Panc1 (cell line): Measurements from ENCODE around the gene MAEA.

Source experiments
- CTCF ChIP-seq: fragments of 450-650 bp; IDR thresholded peaks from 2 replicates; pipeline ENCODE4 v1.5.1; 2017; ENCODE audit warnings: mild to moderate bottlenecking
- SIN3A ChIP-seq: IDR thresholded peaks from 2 replicates; pipeline ENCODE4 v1.6.1; 2012; ENCODE audit warnings: low read depth, mild to moderate bottlenecking, low read length, moderate library complexity, borderline replicate concordance; ENCODE audit not compliant: insufficient read depth

DNA sequence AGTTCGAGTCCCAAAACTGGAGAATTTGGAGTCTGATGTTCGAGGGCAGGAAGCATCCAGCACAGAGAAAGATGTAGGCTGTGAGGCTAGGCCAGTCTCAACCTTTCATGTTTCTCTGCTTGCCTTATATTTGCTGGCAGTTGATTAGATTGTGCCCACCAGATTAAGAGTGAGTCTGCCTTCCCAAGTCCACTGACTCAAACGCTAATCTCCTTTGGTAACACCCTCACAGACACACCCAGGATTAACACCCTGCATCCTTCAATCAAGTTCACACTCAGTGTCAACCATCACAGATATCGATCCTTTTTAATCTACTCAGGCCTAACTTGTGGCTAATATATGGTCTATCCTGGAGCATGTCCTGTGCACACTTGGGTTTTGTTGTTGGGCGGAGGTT is 18.0 kb upstream of the MAEA start:
- TF ChIP-seq CTCF, result no peak
- no peak for TF ChIP-seq SIN3A
